ENCODE measurements around the gene ERGIC1.
A peak's percentile ranks its signal among the peaks of the same experiment; 100 is the strongest.
"Not testable (repeated sequence)": the region's sequence is repeated elsewhere in the genome, so short reads cannot be mapped to it uniquely, and the experiment has no call there.

Gene ERGIC1

GRCh38 chr5:172801179-172801671, 32.8 kb upstream of the ERGIC1 start:
- no peak for DNase-seq

DNA sequence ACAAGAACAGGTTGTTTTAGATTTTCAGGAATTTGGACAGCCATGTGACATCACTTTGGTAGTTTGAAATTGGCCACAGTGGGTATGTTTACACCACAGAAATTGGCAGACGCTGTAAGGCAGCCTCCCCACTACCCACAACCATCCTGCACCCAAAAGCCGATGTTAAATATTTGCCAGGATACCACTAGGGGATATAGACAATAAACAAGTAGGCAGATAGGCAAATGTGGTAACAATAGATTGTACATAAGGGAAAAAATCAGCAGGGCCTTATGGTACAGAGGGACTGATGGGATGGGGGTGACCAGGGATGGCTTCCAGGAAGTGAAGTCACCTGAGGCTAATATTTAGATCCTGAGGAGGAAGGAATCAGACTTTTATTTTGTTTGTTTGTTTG, 31.9 kb upstream of the ERGIC1 start:
- DNase-seq, result no peak

GRCh38 chr5:172802567-172803176, 31.4 kb upstream of the ERGIC1 start:
- DNase-seq, result no peak

DNA sequence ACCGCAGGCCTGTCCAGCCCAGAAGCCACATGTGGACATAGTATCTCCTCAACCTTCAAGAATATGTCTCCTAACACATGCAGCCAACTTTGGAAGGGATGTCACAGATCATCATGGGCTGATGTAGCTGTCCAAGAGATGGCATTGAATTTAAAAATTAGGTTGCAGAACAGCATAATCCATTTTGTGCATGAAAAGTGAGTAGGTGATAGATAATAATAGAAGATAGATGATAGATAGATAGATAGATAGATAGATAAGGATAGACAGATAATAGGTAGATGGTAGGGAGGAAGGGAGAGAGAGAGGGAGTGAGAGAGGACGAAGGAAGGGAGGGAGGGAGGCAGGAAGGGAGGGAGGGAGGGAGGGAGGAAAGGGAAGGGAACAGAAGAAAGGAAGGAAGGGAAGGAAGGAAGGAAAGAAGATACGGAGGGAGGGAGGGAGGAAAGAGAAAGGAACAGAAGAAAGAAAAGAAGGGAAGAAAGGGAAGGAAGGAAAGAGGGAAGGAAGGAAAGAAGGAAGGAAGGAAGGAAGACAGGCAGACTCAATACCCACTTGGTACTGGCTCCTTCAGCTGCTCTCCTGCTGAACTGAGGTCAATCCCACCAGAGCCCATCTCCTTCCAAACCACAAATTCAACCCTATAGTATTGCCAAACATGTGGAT, 28.9 kb upstream of the ERGIC1 start:
- DNase-seq, result no peak

- DNase-seq, result no peak
Measured at GRCh38 chr5:172805736-172806255, 28.3 kb upstream of the ERGIC1 start.

DNA sequence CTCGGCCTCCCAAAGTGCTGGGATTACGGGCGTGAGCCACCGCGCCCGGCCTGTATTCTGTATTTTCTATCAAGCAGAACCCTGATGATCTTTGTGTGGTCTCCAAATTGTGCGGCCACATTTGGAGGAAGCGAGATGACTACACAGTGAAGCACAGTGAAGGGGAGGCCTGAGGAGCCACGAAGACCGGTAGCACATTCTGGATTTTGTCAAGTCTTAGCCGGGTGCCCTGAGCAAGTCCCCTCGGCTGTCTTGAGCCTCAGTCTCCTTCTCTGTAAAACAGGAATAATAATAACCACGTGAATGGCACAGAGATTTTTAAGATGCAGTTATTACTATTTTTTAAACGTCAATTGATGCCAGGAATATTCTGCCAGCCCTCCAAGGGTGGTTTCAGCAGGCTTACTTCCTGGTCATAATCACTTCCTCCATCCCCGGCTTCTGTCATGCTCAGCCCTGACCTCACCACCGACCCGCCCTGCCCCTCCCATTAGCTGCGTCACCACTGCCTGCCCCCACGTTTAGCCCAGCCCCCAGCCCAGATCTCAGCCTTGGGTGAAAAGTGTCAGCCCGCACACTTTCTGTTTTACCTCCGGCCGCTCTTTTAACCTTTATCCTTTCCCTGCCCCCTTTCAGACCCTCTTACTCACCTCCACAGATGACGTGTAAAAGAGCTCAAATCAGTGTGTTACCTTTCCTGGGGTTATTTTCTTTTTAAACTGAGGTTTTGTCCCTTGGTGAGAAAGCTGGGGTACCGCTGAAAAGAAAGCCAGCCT, 27.0 kb upstream of the ERGIC1 start:
- peak; percentile 94 for DNase-seq

GRCh38 chr5:172807766-172808311, 26.2 kb upstream of the ERGIC1 start:
- no peak for DNase-seq

DNA sequence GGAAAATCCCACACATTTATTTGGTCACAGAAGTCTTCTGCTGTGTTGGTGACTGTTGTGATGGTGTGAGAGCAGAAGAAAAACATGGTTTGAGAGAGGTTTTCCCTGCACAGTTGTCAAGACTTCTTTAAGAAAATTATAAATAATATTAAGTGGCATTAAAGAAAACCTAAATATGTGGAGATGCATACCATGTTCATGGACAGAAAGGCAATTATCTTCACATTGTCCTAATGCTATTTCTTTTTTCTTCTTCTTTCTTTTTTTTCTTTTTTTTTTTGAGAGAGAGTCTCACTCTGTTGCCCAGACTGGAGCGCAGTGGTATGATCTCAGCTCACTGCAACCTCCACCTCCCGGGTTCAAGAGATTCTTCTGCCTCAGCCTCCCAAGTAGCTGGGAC, 24.3 kb upstream of the ERGIC1 start:
- DNase-seq, result no peak

GRCh38 chr5:172810996-172811395, 23.1 kb upstream of the ERGIC1 start:
- not testable (repeated sequence) for DNase-seq

DNA sequence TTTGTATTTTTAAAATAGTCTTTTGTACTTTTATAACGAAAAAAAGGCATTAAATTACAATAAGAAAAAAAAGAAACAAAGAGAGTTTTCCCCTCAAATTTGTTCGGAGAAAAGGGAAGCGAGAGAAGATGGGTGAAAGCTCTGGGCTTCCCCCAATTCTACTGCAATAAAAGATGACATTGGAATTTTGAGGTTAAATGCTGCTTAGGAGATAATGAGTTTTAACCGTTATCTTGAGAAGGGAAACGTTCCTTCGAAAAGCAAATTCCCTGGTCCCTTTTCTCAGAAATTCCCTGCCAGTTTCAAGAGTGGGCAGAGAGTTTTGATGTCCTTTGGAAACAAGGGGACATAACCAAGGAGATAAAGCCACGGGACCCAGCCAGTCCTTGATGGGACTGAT, 18.4 kb upstream of the ERGIC1 start:
- no peak for DNase-seq

GRCh38 chr5:172816925-172817562, 17.0 kb upstream of the ERGIC1 start:
- no peak for DNase-seq

DNA sequence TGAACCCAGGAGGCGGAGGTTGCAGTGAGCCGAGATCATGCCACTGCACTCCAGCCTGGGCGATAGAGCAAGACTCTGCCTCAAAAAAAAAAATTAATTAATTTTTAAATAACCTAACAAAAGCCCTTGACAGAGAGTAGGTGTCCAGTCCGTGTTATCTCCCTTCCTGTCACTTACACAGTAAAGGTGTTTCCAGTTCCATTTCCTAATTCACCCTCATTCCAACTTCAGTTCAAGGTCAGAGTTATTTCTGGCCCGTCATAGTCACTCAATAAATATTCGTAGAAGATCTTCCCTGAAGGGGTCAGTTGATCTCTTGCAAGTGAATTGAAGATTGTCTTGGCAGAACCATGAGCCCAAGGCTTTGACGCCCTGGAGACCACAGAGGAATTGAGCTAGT, 16.4 kb upstream of the ERGIC1 start:
- DNase-seq, result no peak

DNA sequence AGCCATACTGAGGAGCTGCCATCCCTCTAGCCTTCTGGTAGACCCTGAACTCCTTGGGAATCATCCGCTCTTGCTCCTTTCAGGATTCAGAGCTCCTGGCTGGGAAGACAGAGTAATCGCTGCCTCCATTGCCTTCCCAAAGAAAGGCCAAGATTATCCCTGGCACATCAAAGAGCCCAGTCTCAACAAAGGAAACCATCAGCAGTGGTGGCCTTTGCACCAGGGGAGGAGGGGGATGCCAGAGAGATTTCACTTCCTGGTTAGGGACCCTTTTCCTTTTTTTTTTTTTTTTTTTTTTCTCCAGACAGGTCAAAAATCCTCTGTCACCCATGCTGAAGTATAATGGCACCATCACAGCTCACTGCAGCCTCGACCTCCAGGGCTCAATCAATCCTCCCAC, 16.0 kb upstream of the ERGIC1 start:
- no peak for DNase-seq

DNA sequence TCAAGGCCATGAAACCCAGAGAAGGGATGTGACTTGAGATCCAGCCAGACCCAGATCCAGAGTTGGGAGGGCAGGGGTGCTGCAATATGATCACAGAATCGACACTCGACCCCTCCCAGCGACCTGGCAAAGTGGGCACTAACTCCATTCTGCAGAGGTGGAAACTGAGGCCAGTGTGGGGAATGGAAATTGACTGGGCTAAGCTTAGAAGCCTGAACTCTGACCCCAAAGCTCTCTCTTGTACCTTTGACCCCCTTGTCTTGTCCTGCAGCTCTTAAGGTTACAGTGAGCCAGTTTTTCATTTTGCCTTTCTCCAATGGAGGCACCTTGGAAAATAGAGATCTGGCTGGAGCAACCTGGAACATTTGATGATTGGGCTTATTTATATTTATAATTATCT, 14.5 kb upstream of the ERGIC1 start:
- no peak for DNase-seq

DNA sequence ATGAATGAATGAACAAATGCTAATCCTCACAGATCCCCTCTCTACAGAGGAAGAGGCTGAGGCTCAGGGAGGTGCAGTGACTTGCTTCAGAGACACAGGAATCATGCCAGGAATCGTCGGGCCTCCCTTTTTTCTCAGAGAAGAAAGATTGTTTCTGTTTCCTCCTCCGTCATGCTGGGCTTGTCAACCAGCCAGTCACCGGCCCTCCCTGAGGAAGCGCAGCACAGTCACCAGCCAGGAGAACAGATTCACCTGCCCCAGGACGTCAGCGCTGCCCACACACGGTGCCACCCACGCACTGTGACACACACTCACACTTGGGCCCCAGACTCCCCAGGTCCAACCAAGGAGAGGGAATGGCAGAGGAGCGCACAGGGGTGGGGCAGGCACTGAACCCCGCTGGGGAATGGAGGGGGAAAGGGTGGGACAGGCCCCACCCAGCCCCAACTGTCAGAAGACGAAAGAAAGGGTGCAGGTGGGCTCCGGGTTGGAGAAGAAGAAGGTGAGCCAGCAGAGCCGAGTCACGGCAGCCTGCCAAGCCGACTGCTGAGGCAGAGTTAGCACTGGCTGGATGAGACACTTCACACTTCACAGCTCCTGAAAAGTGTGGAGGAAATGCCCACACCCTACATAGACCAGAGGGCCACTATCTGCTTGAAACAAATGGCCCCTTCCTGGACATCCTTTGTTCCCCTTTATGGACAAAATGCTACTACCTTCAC, 13.8 kb upstream of the ERGIC1 start:
- no peak for DNase-seq

- DNase-seq, result no peak
Measured at GRCh38 chr5:172821340-172821985, 12.6 kb upstream of the ERGIC1 start.

- no peak for DNase-seq
Measured at GRCh38 chr5:172823840-172824362, 10.2 kb upstream of the ERGIC1 start.

- DNase-seq, result no peak
Measured at GRCh38 chr5:172825610-172826204, 8.3 kb upstream of the ERGIC1 start.

DNA sequence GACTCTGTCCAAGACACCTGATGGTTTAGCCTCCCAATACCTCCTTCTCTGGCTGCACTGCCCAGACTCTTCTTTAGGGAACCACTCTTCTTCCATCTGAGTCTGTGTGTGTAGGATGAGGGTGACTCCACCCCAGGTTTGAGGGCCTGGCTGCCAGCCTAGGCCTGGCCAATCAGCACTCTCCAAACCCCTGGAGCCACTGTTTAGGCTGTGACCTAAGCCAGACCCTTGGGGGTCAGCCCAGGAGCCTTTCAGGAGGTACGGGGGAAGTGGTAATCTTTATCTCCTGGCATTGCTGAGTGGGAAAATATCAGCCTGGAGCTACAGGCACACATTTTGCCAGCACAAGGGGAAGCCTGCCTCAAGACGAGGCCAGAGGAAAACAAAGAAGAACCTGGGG, 6.2 kb upstream of the ERGIC1 start:
- DNase-seq, result no peak

- no peak for DNase-seq
Measured at GRCh38 chr5:172828911-172829431, 5.1 kb upstream of the ERGIC1 start.

GRCh38 chr5:172830275-172830799, 3.7 kb upstream of the ERGIC1 start:
- no peak for DNase-seq

Measured in CD4-positive, alpha-beta T cell treated with Interleukin-21 for 1 hour (primary cell).